Astrocyte (in vitro differentiated cells and primary cell): ENCODE measurements around the gene AGTRAP. TPM values are rescaled to one million over a fixed set of nuclear protein-coding genes. Genes with fewer than 3 reads are reported as not detected.

Experiments
- DNase-seq: peaks from one replicate; pipeline ENCODE4 v3.0.0-alpha.2; 2010; ENCODE audit warnings: low read depth
- FAIRE-seq: peaks from 2 replicates; lab custom pipeline; 2011; peaks lifted over from hg19 to GRCh38; lab: Jason Lieb, UNC
- H2AFZ ChIP-seq: 2 replicates; pipeline ENCODE4 v1.6.0; 2012; ENCODE audit warnings: low read depth, low read length, inconsistent platforms
- H3K27ac ChIP-seq: 2 replicates; pipeline ENCODE4 v1.5.1; 2011; ENCODE audit warnings: low read depth, low read length, inconsistent platforms
- H3K27me3 ChIP-seq: 2 replicates; pipeline ENCODE4 v1.6.0; 2011; ENCODE audit warnings: low read length, inconsistent platforms; ENCODE audit not compliant: insufficient read depth
- H3K36me3 ChIP-seq: 2 replicates; pipeline ENCODE4 v1.5.1; 2011; ENCODE audit warnings: low read length, inconsistent platforms; ENCODE audit not compliant: insufficient read depth
- H3K4me1 ChIP-seq: 2 replicates; pipeline ENCODE4 v1.5.1; 2011; ENCODE audit warnings: low read length, inconsistent platforms; ENCODE audit not compliant: insufficient read depth
- H3K4me2 ChIP-seq: 2 replicates; pipeline ENCODE4 v1.6.0; 2012; ENCODE audit warnings: low read length, inconsistent platforms
- H3K4me3 ChIP-seq: 2 replicates; pipeline ENCODE4 v1.5.1; 2011; ENCODE audit warnings: low read depth, mild to moderate bottlenecking, low read length, inconsistent platforms; ENCODE audit not compliant: insufficient read depth
- H3K79me2 ChIP-seq: 2 replicates; pipeline ENCODE4 v1.6.0; 2012; ENCODE audit warnings: mild to moderate bottlenecking, low read length, inconsistent platforms; ENCODE audit not compliant: insufficient read depth
- H3K9ac ChIP-seq: 2 replicates; pipeline ENCODE4 v1.6.0; 2012; ENCODE audit warnings: mild to moderate bottlenecking, low read length, inconsistent platforms
- H3K9me3 ChIP-seq: 2 replicates; pipeline ENCODE4 v1.5.1; 2012; ENCODE audit warnings: low read depth, mild to moderate bottlenecking, low read length, inconsistent platforms; ENCODE audit not compliant: insufficient read depth
- H4K20me1 ChIP-seq: 2 replicates; pipeline ENCODE4 v1.6.0; 2012; ENCODE audit warnings: low read length, inconsistent platforms; ENCODE audit not compliant: insufficient read depth
- H3K27ac Mint-ChIP-seq: one replicate; pipeline ENCODE4 v1.8.0; 2021; ENCODE audit warnings: mild to moderate bottlenecking, mixed read lengths; ENCODE audit not compliant: unreplicated experiment
- H3K27me3 Mint-ChIP-seq: one replicate; pipeline ENCODE4 v1.8.0; 2021; ENCODE audit warnings: low read depth, mixed read lengths; ENCODE audit not compliant: unreplicated experiment
- H3K36me3 Mint-ChIP-seq: one replicate; pipeline ENCODE4 v1.8.0; 2021; ENCODE audit warnings: low read depth, mixed read lengths; ENCODE audit not compliant: unreplicated experiment
- H3K4me1 Mint-ChIP-seq: one replicate; pipeline ENCODE4 v1.8.0; 2021; ENCODE audit warnings: low read depth, mixed read lengths; ENCODE audit not compliant: unreplicated experiment
- H3K4me3 Mint-ChIP-seq: one replicate; pipeline ENCODE4 v1.8.0; 2021; ENCODE audit warnings: mild to moderate bottlenecking, moderate library complexity, mixed read lengths; ENCODE audit not compliant: unreplicated experiment
- H3K9me3 Mint-ChIP-seq: one replicate; pipeline ENCODE4 v1.8.0; 2021; ENCODE audit warnings: mild to moderate bottlenecking, mixed read lengths; ENCODE audit not compliant: unreplicated experiment
- CTCF ChIP-seq: IDR thresholded peaks from 2 replicates; pipeline ENCODE4 v1.5.1; 2011; ENCODE audit warnings: low read depth, mild to moderate bottlenecking, inconsistent platforms, low read length, moderate library complexity; ENCODE audit not compliant: insufficient read depth
- EZH2 ChIP-seq: IDR thresholded peaks from 2 replicates; pipeline ENCODE4 v1.6.1; 2012; ENCODE audit warnings: mild to moderate bottlenecking, low read length, inconsistent platforms; ENCODE audit not compliant: insufficient read depth
- total RNA-seq: library from RNA; stranded (reverse); gene quantifications from 2 replicates; pipeline ENCODE4 v1.2.1, GENCODE V29; 2021

AGTRAP gene
- total RNA-seq, 1 donor from 2014 or later = 38.7 TPM

GRCh38 chr1:11752359-11753088, 16.6 kb downstream of the AGTRAP start:
- H3K4me1 ChIP-seq = no peaks in the 10 kb centered on the region

GRCh38 chr1:11753555-11754208, 17.7 kb downstream of the AGTRAP start:
- no peaks in the 10 kb centered on the region for H3K36me3 ChIP-seq
- peaks cover 19% of the 10 kb centered on the region for H3K4me1 Mint-ChIP-seq
- H3K9me3 ChIP-seq = no peaks in the 10 kb centered on the region
- no peaks in the 10 kb centered on the region for H3K27me3 ChIP-seq
- no peak overlapping the region for H3K4me2 ChIP-seq
- H3K79me2 ChIP-seq = no peaks in the 10 kb centered on the region
- no peak overlapping the region for H2AFZ ChIP-seq
- H3K36me3 Mint-ChIP-seq = peaks cover 3% of the 10 kb centered on the region
- no peaks in the 10 kb centered on the region for H4K20me1 ChIP-seq
- H3K9ac ChIP-seq = no peak overlapping the region
- FAIRE-seq (no peak), DNase-seq (peak; percentile 39)
- H3K27ac Mint-ChIP-seq = peak overlapping the region; percentile 4
- H3K4me3 ChIP-seq = no peak overlapping the region
- peaks cover 3% of the 10 kb centered on the region for H3K27me3 Mint-ChIP-seq
- H3K27ac ChIP-seq = no peak overlapping the region
- TF ChIP-seq EZH2 (no peak), CTCF (no peak)
- H3K4me3 Mint-ChIP-seq = no peak overlapping the region
- peaks cover 10% of the 10 kb centered on the region for H3K9me3 Mint-ChIP-seq
- no peaks in the 10 kb centered on the region for H3K4me1 ChIP-seq

More at GRCh38 chr1:11752359-11753088, 16.6 kb downstream of the AGTRAP start:
- H4K20me1 ChIP-seq = no peaks in the 10 kb centered on the region
- H2AFZ ChIP-seq = no peak overlapping the region
- Mint-ChIP-seq H3K27ac (no peak overlapping the region), H3K36me3 (peaks cover 3% of the 10 kb centered on the region), H3K9me3 (peaks cover 10% of the 10 kb centered on the region), H3K4me1 (peaks cover 19% of the 10 kb centered on the region), H3K4me3 (no peak overlapping the region), H3K27me3 (peaks cover 3% of the 10 kb centered on the region)
- no peak overlapping the region for H3K4me2 ChIP-seq
- no peaks in the 10 kb centered on the region for H3K36me3 ChIP-seq
- no peaks in the 10 kb centered on the region for H3K79me2 ChIP-seq
- FAIRE-seq (no peak), DNase-seq (no peak)
- H3K9ac ChIP-seq = no peak overlapping the region
- no peaks in the 10 kb centered on the region for H3K27me3 ChIP-seq
- H3K9me3 ChIP-seq = no peaks in the 10 kb centered on the region
- no peak overlapping the region for H3K4me3 ChIP-seq
- H3K27ac ChIP-seq = no peak overlapping the region
- TF ChIP-seq CTCF = no peak
- no peak for TF ChIP-seq EZH2
